SK-N-SH treated with all-trans-retinoic acid at 6 μM for 48 hours (cell line): Measurements from ENCODE around the gene PIGL.

ENCODE experiments used
- ARNTL ChIP-seq: fragments of 450-650 bp; formaldehyde crosslinking; IDR thresholded peaks from 2 replicates; pipeline ENCODE4 v1.5.0; 2020; ENCODE audit warnings: low read depth, mild to moderate bottlenecking, moderate library complexity, borderline replicate concordance
- CREB5 ChIP-seq: fragments of 250-450 bp; sonication (Bioruptor Pico); IDR thresholded peaks from 2 replicates; pipeline ENCODE4 v1.5.1; 2020; ENCODE audit warnings: low read depth, mild to moderate bottlenecking, moderate library complexity
- PATZ1 ChIP-seq: fragments of 250-450 bp; sonication (Bioruptor Pico); IDR thresholded peaks from 2 replicates; pipeline ENCODE4 v1.8.0; 2020; ENCODE audit warnings: mild to moderate bottlenecking, moderate library complexity, borderline replicate concordance
- ZFP30 ChIP-seq: fragments of 450-650 bp; formaldehyde crosslinking; IDR thresholded peaks from 2 replicates; pipeline ENCODE4 v1.5.0; 2022; ENCODE audit warnings: mild to moderate bottlenecking, moderate library complexity
- ZNF565 ChIP-seq: fragments of 450-650 bp; formaldehyde crosslinking; conservative IDR thresholded peaks from 2 replicates; pipeline ENCODE4 v1.5.0; 2020; ENCODE audit warnings: low read depth, mild to moderate bottlenecking, moderate library complexity
- ZNF70 ChIP-seq: fragments of 450-650 bp; formaldehyde crosslinking; IDR thresholded peaks from 2 replicates; pipeline ENCODE4 v1.5.0; 2020; ENCODE audit warnings: mild to moderate bottlenecking, moderate library complexity

GRCh38 chr17:16222406-16222805 is 5.4 kb downstream of the PIGL start:
- TF ChIP-seq ARNTL (no peak), ZFP30 (CRISPR knock-in tag) (no peak), ZNF565 (CRISPR knock-in tag) (no peak), CREB5 (no peak), ZNF70 (CRISPR knock-in tag) (no peak), PATZ1 (CRISPR knock-in tag) (no peak)
